Stimulated activated CD4-positive, alpha-beta T cell treated with anti-CD3 and anti-CD28 coated beads, Interleukin-12 subunit alpha, Interleukin-12 subunit beta, amount 100 ng/mL, for 24 hours (primary cell): Measurements from ENCODE around the gene ASB2.
A peak's percentile ranks its signal among the peaks of the same experiment; 100 is the strongest.

Experiments
- DNase-seq, 2 experiments: peaks; one replicate each; pipeline ENCODE4 v3.0.0-alpha.2; 2020; ENCODE audit warnings: low read depth in 2 of 2

ASB2 gene

GRCh38 chr14:93927800-93928145 lies 48.6 kb downstream of the ASB2 start:
- DNase-seq = no peak

GRCh38 chr14:93926873-93927799 lies 49.2 kb downstream of the ASB2 start, which contains the start of gene FAM181A:
TSS of gene FAM181A (plus strand) at chr14:93927344. CDS start at chr14:93928286, 942 bp downstream.
- no peak for DNase-seq

DNA sequence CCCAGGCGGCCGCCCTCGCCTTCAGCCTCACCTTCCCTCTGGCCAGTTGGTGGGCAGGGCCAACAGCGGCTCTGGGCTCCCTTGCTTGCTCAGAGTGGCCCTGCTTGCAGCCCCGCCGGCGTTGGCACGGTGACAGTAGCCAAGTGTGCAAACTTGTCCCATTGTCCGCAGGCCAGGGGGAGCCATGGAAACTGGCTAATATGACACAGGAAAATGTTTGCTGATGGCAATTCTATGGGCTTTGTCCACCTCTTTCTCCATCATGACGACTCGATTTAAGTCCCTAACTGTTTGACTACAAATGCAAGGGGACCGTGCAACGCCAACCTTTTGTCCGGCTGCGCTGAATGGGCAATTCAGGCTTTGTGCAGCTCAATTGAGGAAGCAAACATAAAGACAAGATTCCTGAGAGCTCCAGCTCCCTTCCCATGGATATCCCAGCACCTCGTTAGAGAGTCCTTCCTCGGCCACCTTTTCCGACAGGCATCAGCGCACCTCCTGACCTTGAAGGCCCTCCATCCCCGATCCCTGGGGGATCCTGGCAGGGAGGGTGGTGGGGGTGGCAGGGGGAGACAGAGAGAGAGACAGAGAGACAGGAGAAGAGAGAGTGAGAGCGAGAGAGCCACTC lies 50.0 kb downstream of the ASB2 start:
- no peak for DNase-seq

GRCh38 chr14:93925374-93925895 lies 50.9 kb downstream of the ASB2 start:
- DNase-seq = no peak

GRCh38 chr14:93924592-93925355 lies 51.6 kb downstream of the ASB2 start:
- no peak for DNase-seq

DNA sequence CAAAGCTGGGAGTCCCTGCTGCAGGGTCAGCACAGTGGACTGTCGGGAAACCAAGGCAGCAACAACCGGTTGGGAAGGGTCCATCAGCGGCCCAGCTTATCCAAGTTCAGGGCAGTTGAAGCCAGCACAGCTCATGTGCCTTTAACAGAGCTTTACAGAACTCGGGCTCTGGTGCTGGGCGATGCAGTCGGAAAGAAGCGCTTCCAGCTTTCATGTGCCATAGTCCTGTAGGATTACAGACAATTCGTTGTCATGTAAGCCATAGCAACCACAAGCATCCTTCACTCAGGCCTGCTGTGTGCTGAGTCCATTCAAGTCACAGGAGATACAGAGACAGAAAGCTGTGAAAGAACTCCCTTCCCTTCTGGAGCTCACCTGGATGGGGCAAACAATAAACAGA lies 52.7 kb downstream of the ASB2 start:
- DNase-seq = no peak

DNA sequence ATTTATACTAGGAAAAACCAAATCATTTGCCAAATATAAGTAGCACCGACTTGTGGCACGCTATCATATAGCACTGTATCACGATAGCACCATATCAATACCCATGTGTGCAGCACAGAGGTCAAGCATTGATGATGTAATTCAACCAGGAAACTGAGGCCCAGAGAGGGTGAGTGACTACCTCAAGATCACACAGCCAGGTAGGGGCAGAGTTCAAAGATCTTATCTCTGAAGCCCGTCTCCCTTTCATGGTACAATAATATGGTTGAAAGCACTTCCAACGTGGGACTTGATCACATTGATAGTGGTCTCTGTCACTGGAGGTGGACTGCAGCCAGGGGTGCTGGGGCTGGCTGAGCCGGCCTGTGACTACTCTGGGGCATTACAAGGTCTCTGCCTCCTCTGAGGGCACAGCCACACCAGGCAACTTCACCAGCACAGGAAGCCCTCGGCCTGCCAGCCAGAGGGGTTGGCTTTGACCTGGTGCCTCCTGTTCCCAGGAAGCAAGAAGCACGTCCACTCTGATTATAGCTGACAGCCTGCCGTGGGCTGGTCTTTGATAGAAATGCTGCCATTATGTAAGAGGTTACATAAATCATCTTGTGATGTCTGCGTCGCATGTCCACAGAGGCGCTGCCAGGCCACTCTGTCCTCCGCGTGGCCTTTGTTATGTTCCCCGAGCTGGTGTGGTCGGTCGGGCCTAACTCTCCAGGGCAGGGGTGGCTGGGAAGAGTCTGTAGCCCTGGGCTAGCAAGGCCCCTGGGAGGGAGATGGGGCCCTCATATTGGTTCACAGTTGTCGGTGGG lies 55.2 kb downstream of the ASB2 start:
- DNase-seq = no peak

- no peak for DNase-seq
These were observed 59.2 kb downstream of the ASB2 start for GRCh38 chr14:93917141-93917540.

DNA sequence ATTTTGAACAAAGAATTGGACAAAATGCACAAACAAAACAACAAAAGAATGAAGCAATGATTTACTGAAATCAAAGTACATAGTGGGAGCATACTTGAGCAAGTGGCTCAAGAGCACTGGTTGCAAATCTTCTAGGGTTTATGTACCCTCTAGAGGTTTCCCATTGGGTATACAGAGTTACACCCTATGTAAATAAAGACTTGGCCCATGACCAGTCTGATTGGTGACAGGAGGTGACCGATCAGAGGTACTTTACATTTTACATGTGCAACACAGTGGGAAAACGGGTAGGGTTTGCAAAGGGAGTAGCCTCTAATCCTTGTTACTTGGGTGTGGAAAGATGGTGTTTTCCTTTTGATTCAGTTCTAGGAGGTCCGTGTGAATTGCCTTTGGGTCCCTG lies 59.9 kb downstream of the ASB2 start:
- no peak for DNase-seq

GRCh38 chr14:93915800-93916199 lies 60.6 kb downstream of the ASB2 start:
- DNase-seq = no peak

DNA sequence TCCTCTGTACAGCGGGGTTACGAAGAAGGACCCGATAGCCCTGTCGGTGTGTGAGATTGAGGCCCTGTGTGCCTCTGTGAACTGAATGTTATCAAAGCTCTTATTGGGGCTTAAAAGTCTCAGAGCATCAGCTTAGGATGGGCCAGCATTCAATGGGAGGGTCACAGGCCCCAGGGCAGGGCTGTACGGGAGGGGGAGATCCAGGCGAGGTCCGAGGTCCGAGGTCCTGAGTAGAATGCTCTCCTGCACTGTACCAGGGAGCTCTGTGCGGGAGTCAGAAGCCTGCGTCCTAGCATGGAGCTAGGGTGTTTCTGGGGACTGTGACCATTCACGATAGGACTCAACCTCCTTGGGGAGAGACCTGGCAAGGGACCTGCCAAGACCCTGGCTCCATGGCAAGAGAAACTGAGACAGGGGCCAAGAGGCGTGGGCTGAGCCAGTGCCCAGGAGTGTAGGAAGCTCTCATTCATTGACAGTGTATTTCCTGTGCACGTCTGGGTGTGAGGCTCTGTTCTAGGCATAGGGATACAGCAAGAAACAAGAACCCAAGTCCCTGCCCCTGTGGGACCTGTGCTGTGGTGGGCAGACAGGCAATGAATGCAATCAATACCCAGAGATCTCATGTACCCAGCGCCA lies 61.2 kb downstream of the ASB2 start:
- no peak for DNase-seq

DNA sequence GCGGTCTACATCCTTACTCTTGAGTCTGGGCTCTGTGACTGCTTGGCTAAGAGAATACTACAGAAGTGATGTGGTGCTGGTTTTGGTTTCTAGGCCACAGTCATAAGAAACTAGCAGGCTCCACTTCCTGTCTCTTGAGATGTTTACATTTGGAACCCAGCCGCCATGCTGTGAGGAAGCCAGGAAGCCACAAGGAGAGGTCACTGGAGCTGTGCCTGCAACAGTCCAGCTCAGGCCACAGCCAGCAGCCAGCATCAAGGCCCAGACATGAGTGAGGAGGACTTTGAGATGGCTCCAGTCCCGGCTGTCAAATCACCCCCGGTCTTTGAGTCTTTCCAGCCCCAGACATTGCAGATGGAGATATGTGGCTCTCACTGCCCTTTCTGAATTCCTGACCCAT lies 62.1 kb downstream of the ASB2 start:
- DNase-seq = no peak

- no peak for DNase-seq
These were observed 63.6 kb downstream of the ASB2 start for GRCh38 chr14:93912782-93913181.

DNA sequence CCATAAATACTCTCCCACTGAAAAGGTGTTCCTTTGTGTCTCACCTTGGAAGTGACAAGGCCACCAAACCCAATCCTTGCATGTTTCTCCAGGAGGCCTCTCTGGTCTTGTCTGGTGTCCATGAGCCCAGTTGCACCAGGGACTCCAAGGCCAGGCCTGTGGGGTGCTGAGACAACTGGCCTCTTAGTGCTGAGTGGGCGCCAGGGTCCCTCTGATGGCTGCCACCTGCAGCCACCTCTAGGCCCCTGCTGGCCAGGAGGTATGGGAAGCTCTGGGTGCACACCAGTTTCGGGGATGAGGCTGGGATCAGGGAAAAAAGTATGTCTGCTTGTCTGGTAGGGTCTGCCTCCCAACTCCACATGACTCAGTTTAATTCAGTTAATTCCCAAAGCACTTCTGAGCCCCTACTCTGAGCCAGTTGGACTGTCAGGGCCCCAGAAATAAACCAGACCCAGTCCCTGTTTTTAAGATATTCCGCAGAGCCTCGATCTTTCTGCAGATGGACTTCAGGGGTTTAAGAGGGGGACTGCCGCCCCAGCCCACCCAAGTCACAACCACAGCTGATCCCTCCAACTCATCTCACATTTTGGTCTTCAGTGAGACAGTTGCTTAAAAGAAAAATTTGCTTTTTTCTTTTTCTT lies 64.3 kb downstream of the ASB2 start:
- DNase-seq = no peak

GRCh38 chr14:93909429-93910128 lies 66.8 kb downstream of the ASB2 start:
- no peak for DNase-seq

GRCh38 chr14:93906341-93907329 lies 69.7 kb downstream of the ASB2 start:
- DNase-seq = peak; percentile 23 to 63

DNA sequence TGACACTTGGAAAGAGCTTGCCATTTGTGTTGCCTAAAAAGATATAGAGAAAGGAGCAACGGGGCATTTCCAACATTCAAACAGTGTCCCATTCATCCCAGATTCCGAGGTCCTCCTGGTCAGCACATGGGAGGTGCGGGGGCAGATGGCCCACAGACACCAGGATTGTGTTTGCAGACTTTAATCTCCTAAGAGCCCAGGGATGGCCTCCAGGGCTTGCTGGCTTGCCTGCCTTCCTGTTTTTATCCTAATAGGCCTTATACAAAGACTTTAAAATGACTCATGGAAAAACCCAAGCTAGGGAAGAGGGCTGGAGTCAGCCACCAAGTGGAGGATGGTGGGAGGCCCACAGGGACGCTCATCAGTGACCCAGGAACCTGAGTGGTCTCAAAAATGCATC lies 70.7 kb downstream of the ASB2 start:
- DNase-seq = no peak

GRCh38 chr14:93903342-93904184 lies 72.8 kb downstream of the ASB2 start:
- no peak for DNase-seq
